PC-9 (cell line): Measurements from ENCODE around the gene TRABD2A. TPM values are rescaled to one million over a fixed set of nuclear protein-coding genes. Genes with fewer than 3 reads are reported as not detected.

Source experiments
- BruUV-seq: library from RNA; stranded (reverse); fragments of 400-500 nt; replicated peaks from 2 replicates; lab custom pipeline; 2021; lab: Mats Ljungman, UMichigan
- CTCF ChIA-PET: fragments of 300-600 bp; sonication (Branson Sonifier 250); formaldehyde crosslinking; loops from one replicate; lab custom pipeline; 2022; ENCODE audit warnings: antibody characterized with exemption; lab: Charles Lee
- POLR2A ChIA-PET: fragments of 300-600 bp; sonication (Branson Sonifier 250); formaldehyde crosslinking; loops from one replicate; lab custom pipeline; 2022; ENCODE audit warnings: antibody characterized with exemption; ENCODE audit not compliant: unreplicated experiment; lab: Charles Lee
- DNase-seq, 2 experiments: peaks; one replicate each; pipeline versions ENCODE4 v3.0.0 to v3.0.0-alpha.2; 2015 to 2022; ENCODE audit warnings: mixed read lengths in 1 of 2
- H2AFZ ChIP-seq: fragments of 200-600 bp; sonication (generic); 2 replicates; pipeline ENCODE4 v1.8.1; 2017; ENCODE audit warnings: antibody characterized with exemption
- H3F3A ChIP-seq: fragments of 200-600 bp; sonication (generic); 2 replicates; pipeline ENCODE4 v1.8.1; 2017; ENCODE audit warnings: antibody characterized with exemption, mild to moderate bottlenecking, low read depth; ENCODE audit not compliant: insufficient read depth
- H3K27ac ChIP-seq: fragments of 200-600 bp; sonication (generic); 2 replicates; pipeline ENCODE4 v1.6.1; 2016; ENCODE audit warnings: mixed run types
- H3K27me3 ChIP-seq: fragments of 200-600 bp; sonication (generic); 2 replicates; pipeline ENCODE4 v1.6.1; 2016; ENCODE audit warnings: low read depth, mixed run types; ENCODE audit not compliant: insufficient read depth
- H3K36me3 ChIP-seq: fragments of 200-600 bp; sonication (generic); 2 replicates; pipeline ENCODE4 v1.6.1; 2016; ENCODE audit warnings: low read depth, mixed run types
- H3K4me1 ChIP-seq: fragments of 200-600 bp; sonication (generic); replicated peaks from 2 replicates; pipeline ENCODE4 v1.6.1; 2016; ENCODE audit warnings: mixed run types; ENCODE audit not compliant: insufficient read depth
- H3K4me2 ChIP-seq: fragments of 200-600 bp; sonication (generic); 2 replicates; pipeline ENCODE4 v1.6.1; 2017; ENCODE audit warnings: mixed run types
- H3K4me3 ChIP-seq: fragments of 200-600 bp; sonication (generic); 2 replicates; pipeline ENCODE4 v1.6.1; 2016; ENCODE audit warnings: mixed run types
- H3K79me2 ChIP-seq: fragments of 200-600 bp; sonication (generic); 2 replicates; pipeline ENCODE4 v1.6.1; 2017; ENCODE audit warnings: low read depth, mixed run types
- H3K9me2 ChIP-seq: fragments of 200-600 bp; sonication (generic); 2 replicates; pipeline ENCODE4 v1.8.1; 2017; ENCODE audit warnings: mild to moderate bottlenecking; ENCODE audit not compliant: insufficient read depth
- H3K9me3 ChIP-seq: fragments of 200-600 bp; sonication (generic); 2 replicates; pipeline ENCODE4 v1.8.1; 2016; ENCODE audit warnings: low read depth; ENCODE audit not compliant: insufficient read depth
- H4K20me1 ChIP-seq: fragments of 200-600 bp; sonication (generic); 2 replicates; pipeline ENCODE4 v1.8.1; 2017; ENCODE audit not compliant: insufficient read depth
- EZH2 ChIP-seq: fragments of 200-600 bp; sonication (generic); IDR thresholded peaks from 2 replicates; pipeline ENCODE4 v1.8.0; 2017; ENCODE audit warnings: antibody characterized with exemption, low read depth
- intact Hi-C: fragments of 100-400 bp; cut with micrococcal nuclease; formaldehyde crosslinking; loops from one replicate; pipeline ENCODE4 v1.10.0; 2022; ENCODE audit not compliant: unreplicated experiment
- total RNA-seq: library from RNA; stranded (reverse); gene quantifications from 2 replicates; pipeline ENCODE4 v1.2.3, GENCODE V29; 2021
- TF ChIP-seq, protein P1 (sequence below): fragments of 200-600 bp; sonication (generic); conservative IDR thresholded peaks from 2 replicates; pipeline ENCODE4 v1.6.1; 2017; ENCODE audit warnings: mixed run types, antibody characterized with exemption, mild to moderate bottlenecking, moderate library complexity

Gene TRABD2A
- total RNA-seq, 1 experiment from 2014 or later, result 2.2 TPM

DNA sequence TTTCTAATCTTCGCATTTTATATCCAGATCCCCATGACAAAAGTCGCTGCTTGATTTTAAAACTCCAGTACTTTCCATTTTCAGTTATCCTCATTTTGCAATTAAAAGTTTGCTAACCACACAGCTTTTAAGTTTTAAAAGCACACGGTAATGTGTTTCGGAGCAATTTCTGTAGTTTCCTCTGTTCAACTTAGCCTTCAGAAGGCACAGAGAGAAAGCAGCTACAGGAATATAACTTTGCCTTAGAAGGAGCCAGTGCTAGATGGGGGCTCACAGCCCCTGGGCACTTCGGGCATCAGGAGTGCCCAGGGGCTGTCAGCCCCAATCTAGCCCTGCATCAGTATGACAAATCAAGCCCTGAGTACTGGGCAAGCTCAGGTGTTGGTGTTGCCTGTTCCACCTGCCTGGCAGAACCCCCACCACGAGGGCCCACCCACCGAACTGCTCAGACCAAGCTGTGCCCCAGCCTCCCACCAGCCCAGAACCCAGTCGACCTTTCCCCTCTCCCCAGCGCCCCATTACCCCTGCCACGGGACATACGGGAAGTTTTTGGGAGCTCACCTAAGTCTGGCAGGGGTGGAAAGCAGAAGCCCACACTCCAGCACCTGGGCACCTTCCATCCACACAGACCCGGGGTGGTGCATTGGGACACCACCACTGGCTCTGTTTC is 47.3 kb downstream of the TRABD2A start:
- Histone ChIP-seq H3K27me3 (peaks cover 14% of the 10 kb centered on the region; the same call in 1 of the 2 replicates), H4K20me1 (no peaks in the 10 kb centered on the region), H3F3A (no peaks in the 10 kb centered on the region), H2AFZ (no peak overlapping the region), H3K9me2 (no peaks in the 10 kb centered on the region), H3K27ac (no peak overlapping the region), H3K4me2 (no peak overlapping the region), H3K4me3 (no peak overlapping the region), H3K79me2 (no peaks in the 10 kb centered on the region), H3K4me1 (no peaks in the 10 kb centered on the region), H3K36me3 (no peaks in the 10 kb centered on the region), H3K9me3 (no peaks in the 10 kb centered on the region)
- TF ChIP-seq, protein P1, sequence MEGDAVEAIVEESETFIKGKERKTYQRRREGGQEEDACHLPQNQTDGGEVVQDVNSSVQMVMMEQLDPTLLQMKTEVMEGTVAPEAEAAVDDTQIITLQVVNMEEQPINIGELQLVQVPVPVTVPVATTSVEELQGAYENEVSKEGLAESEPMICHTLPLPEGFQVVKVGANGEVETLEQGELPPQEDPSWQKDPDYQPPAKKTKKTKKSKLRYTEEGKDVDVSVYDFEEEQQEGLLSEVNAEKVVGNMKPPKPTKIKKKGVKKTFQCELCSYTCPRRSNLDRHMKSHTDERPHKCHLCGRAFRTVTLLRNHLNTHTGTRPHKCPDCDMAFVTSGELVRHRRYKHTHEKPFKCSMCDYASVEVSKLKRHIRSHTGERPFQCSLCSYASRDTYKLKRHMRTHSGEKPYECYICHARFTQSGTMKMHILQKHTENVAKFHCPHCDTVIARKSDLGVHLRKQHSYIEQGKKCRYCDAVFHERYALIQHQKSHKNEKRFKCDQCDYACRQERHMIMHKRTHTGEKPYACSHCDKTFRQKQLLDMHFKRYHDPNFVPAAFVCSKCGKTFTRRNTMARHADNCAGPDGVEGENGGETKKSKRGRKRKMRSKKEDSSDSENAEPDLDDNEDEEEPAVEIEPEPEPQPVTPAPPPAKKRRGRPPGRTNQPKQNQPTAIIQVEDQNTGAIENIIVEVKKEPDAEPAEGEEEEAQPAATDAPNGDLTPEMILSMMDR, result no peak
- TF ChIP-seq EZH2, result no peak
- CTCF ChIA-PET, result no interaction called here
- intact Hi-C loops, result no loop called here
- no TSS peak for BruUV-seq
- POLR2A ChIA-PET, result no interaction called here
- no peak for DNase-seq

DNA sequence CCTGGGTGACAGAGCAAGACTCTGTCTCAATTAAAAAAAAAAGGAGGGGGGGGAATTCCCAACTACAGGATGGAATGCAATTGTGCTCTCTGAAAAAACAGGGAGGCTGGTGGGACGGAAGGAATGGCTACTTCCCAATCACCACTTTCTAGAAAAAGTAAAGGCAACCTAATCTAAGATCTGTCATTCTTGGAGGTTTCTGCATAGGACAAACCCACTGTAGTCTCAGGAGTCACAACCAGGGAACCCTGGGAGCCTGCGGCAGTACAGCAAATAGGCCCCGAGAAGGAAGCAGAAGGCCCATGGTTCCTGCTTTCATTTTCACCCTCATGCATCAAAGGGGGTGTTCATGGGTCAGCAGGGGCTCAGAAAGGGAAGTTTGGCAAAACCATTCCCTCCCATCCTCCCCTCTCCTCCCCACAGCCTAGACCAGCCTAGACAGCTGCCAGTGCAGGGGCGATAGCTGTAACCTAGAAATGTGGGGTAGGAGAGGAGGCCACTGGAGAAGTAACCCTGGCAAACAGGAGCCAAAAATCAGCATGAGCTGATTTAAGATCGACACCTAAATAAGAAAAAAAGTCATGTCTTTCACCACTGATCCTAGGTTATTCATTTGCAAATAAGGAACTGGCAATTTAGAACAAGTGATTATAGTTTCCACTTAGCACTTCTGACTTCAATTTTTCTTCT is 48.0 kb downstream of the TRABD2A start:
- Histone ChIP-seq H3K4me3 (no peak overlapping the region), H3K27me3 (peaks cover 14% of the 10 kb centered on the region; the same call in 1 of the 2 replicates), H3K9me2 (no peaks in the 10 kb centered on the region), H3K79me2 (no peaks in the 10 kb centered on the region), H3K27ac (no peak overlapping the region), H3K4me2 (no peak overlapping the region), H3K9me3 (no peaks in the 10 kb centered on the region), H3F3A (no peaks in the 10 kb centered on the region), H3K4me1 (no peaks in the 10 kb centered on the region), H2AFZ (no peak overlapping the region), H3K36me3 (no peaks in the 10 kb centered on the region), H4K20me1 (no peaks in the 10 kb centered on the region)
- ChIA-PET POLR2A (no interaction called here), CTCF (no interaction called here)
- no peak for TF ChIP-seq EZH2
- TF ChIP-seq, protein P1, result no peak
- BruUV-seq, result no TSS peak
- intact Hi-C loops, result no loop called here
- DNase-seq, result no peak

DNA sequence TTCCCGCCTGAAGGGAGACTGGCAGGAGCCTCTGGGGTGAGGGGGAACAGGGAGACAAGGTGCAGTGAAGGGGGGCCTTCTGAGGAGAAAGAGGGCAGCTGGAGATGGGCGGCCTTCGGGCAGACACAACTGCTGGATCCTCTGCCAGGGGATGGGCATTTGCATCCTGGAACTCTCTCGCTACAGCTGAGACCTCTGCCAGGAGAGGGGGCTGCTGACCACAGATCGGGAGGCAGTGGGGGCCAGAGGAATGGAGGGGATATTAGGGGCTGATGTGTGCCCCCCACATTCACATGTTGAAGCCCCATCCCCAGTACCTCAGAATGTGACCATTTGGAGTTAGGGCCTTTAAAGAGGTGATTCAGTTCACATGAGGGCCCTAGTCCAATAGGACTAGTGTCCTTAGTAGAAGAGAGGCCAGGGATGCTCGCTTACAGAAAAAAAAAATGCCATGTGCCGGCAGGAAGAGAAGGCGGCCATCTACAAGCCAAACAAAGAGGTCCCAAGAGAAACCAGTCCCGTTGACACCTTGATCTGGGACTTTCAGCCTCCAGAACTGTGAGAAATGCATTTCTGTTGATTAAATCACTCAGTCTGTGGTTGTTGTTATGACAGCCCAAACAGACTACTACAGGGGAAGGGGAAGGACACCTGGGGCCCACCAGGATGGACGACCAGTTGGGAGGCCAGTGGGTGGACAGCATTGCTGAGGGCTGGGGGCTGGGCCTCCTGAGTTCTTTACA is 50.0 kb downstream of the TRABD2A start:
- no peak overlapping the region for H3K27ac ChIP-seq
- no peaks in the 10 kb centered on the region for H4K20me1 ChIP-seq
- H2AFZ ChIP-seq, result no peak overlapping the region
- ChIA-PET POLR2A (no interaction called here), CTCF (no interaction called here)
- peaks cover 22% of the 10 kb centered on the region; the same call in 1 of the 2 replicates for H3K27me3 ChIP-seq
- H3K9me2 ChIP-seq, result no peaks in the 10 kb centered on the region
- H3F3A ChIP-seq, result no peaks in the 10 kb centered on the region
- H3K4me1 ChIP-seq, result no peaks in the 10 kb centered on the region
- no peak overlapping the region for H3K4me3 ChIP-seq
- no peak for DNase-seq
- BruUV-seq, result no TSS peak
- H3K36me3 ChIP-seq, result no peaks in the 10 kb centered on the region
- intact Hi-C loops, result no loop called here
- no peak overlapping the region for H3K4me2 ChIP-seq
- H3K79me2 ChIP-seq, result no peaks in the 10 kb centered on the region
- TF ChIP-seq, protein P1, result no peak
- no peak for TF ChIP-seq EZH2
- H3K9me3 ChIP-seq, result no peaks in the 10 kb centered on the region
